Measurements from ENCODE around the gene CATSPERD. TPM values are rescaled to one million over a fixed set of nuclear protein-coding genes. Genes with fewer than 3 reads are reported as not detected.

CATSPERD gene
- total and polyA plus RNA-seq, 9 of the 15 experiments (the other 6 are each of a cell fraction or from before 2014, with no cell fraction given) = not detected

- TF ChIP-seq ESRRB (CRISPR knock-in tag; IDR thresholded peaks at IDR 0.05; ENCODE audit: borderline replicate concordance) (no peak), ZNF583 (CRISPR knock-in tag; IDR thresholded peaks at IDR 0.05) (no peak), AFF4 (CRISPR knock-in tag; IDR thresholded peaks at IDR 0.05) (no peak), HBP1 (CRISPR knock-in tag; IDR thresholded peaks at IDR 0.05) (no peak), SMARCA5 (IDR thresholded peaks at IDR 0.05) (no peak), ZFPM2 (CRISPR knock-in tag; IDR thresholded peaks at IDR 0.05) (no peak), MECOM (CRISPR knock-in tag; IDR thresholded peaks at IDR 0.05) (no peak)
These were observed 55.4 kb downstream of the CATSPERD start (continued) for GRCh38 chr19:5775668-5776309.

Measured in K562 (cell line).